Transverse colon (tissue), 3 donors: ENCODE results near the gene OLFM2.

Source experiments
- CTCF ChIP-seq, 5 experiments: fragments of 200-600 bp in 3 of 5; fragments of 450-650 bp in 2 of 5; sonication (generic) in 3 of 5; IDR thresholded peaks; 1 replicate in 2 of 5; 2 replicates in 3 of 5; pipeline ENCODE4 v1.5.1; 2016 to 2017; ENCODE audit warnings: antibody characterized with exemption in 5 of 5, inconsistent platforms in 3 of 5, mild to moderate bottlenecking in 2 of 5, moderate library complexity in 1 of 5
- POLR2A ChIP-seq: fragments of 450-650 bp; IDR thresholded peaks from one replicate; pipeline ENCODE4 v1.6.1; 2016; ENCODE audit warnings: antibody characterized with exemption, mild to moderate bottlenecking, moderate library complexity

GRCh38 chr19:9967326-9967725 is 31.0 kb upstream of the OLFM2 start:
- no peak for TF ChIP-seq POLR2A
- no peak for TF ChIP-seq CTCF (IDR thresholded peaks at IDR 0.05)
